Naive thymus-derived CD4-positive, alpha-beta T cell (primary cell): ENCODE results near the gene AOPEP. TPM values are rescaled to one million over a fixed set of nuclear protein-coding genes. Genes with fewer than 3 reads are reported as not detected.
A peak's percentile ranks its signal among the peaks of the same experiment; 100 is the strongest.

Source experiments
- ATAC-seq: fragments of 150-1000 bp; cut with Tn5 transposase; 2 replicates; pipeline ENCODE4 v1.10.0; 2021; ENCODE audit warnings: mild to moderate bottlenecking, moderate library complexity
- CTCF ChIA-PET: fragments of 350-600 bp; sonication (Branson Sonifier 250); formaldehyde crosslinking; loops from one replicate; lab custom pipeline; 2021; ENCODE audit warnings: antibody characterized with exemption; lab: Charles Lee
- POLR2A ChIA-PET: fragments of 350-600 bp; sonication (Branson Sonifier 250); formaldehyde crosslinking; loops from one replicate; lab custom pipeline; 2021; ENCODE audit warnings: antibody characterized with exemption, inconsistent platforms; lab: Charles Lee
- DNase-seq, 9 donors: peaks; one replicate each; pipeline versions ENCODE4 v3.0.0 to v3.0.0-alpha.2; 2020 to 2022; ENCODE audit warnings: mixed read lengths in 1 of 9
- H3K27ac ChIP-seq: one replicate; pipeline ENCODE4 v1.7.0; 2013; ENCODE audit warnings: mild to moderate bottlenecking, low read depth, low read length, moderate library complexity
- H3K27me3 ChIP-seq, 2 donors: one replicate each; pipeline ENCODE4 v1.7.0; 2013; ENCODE audit warnings: low read length in 2 of 2, mild to moderate bottlenecking in 2 of 2, moderate library complexity in 2 of 2; ENCODE audit not compliant: control insufficient read depth in 2 of 2, insufficient read depth in 2 of 2
- H3K36me3 ChIP-seq, 3 experiments: 1 replicate in 2 of 3; 2 replicates in 1 of 3; pipeline ENCODE4 v1.7.0; 2013; ENCODE audit warnings: low read length in 3 of 3, mild to moderate bottlenecking in 3 of 3, moderate library complexity in 1 of 3; ENCODE audit not compliant: insufficient read depth in 3 of 3, control insufficient read depth in 2 of 3
- H3K4me1 ChIP-seq, 2 donors: one replicate each; pipeline ENCODE4 v1.7.0; 2013; ENCODE audit warnings: low read length in 2 of 2, mild to moderate bottlenecking in 2 of 2, moderate library complexity in 1 of 2; ENCODE audit not compliant: control insufficient read depth in 2 of 2, insufficient read depth in 2 of 2
- H3K4me3 ChIP-seq: 2 replicates; pipeline ENCODE4 v1.7.0; 2013; ENCODE audit warnings: mild to moderate bottlenecking, low read length
- H3K9me3 ChIP-seq, 3 experiments: 1 replicate in 2 of 3; 2 replicates in 1 of 3; pipeline ENCODE4 v1.7.0; 2013; ENCODE audit warnings: low read length in 3 of 3; ENCODE audit not compliant: control insufficient read depth in 2 of 3
- H3K27ac Mint-ChIP-seq, 9 donors: one replicate each; pipeline ENCODE4 v1.8.0; 2020 to 2022; ENCODE audit warnings: mixed read lengths in 9 of 9, mild to moderate bottlenecking in 8 of 9, moderate library complexity in 5 of 9, inconsistent platforms in 2 of 9
- H3K27me3 Mint-ChIP-seq, 5 donors: one replicate each; pipeline ENCODE4 v1.8.0; 2021 to 2022; ENCODE audit warnings: mixed read lengths in 5 of 5, mild to moderate bottlenecking in 1 of 5
- H3K36me3 Mint-ChIP-seq, 5 donors: one replicate each; pipeline ENCODE4 v1.8.0; 2020 to 2022; ENCODE audit warnings: mixed read lengths in 5 of 5, mild to moderate bottlenecking in 3 of 5, inconsistent platforms in 1 of 5
- H3K4me1 Mint-ChIP-seq, 7 donors: one replicate each; pipeline ENCODE4 v1.8.0; 2020 to 2022; ENCODE audit warnings: mixed read lengths in 7 of 7, mild to moderate bottlenecking in 3 of 7, inconsistent platforms in 1 of 7
- H3K4me3 Mint-ChIP-seq, 10 donors: one replicate each; pipeline ENCODE4 v1.8.0; 2020 to 2022; ENCODE audit warnings: mild to moderate bottlenecking in 10 of 10, mixed read lengths in 10 of 10, moderate library complexity in 6 of 10, inconsistent platforms in 2 of 10
- H3K9me3 Mint-ChIP-seq, 11 donors: one replicate each; pipeline ENCODE4 v1.8.0; 2020 to 2022; ENCODE audit warnings: mixed read lengths in 11 of 11, mild to moderate bottlenecking in 4 of 11, inconsistent platforms in 1 of 11, moderate library complexity in 1 of 11
- intact Hi-C, 2 donors: fragments of 100-400 bp; cut with micrococcal nuclease; formaldehyde crosslinking; loops; one replicate each; pipeline ENCODE4 v1.15.1; 2023
- polyA plus RNA-seq, 2 donors: library from polyadenylated mRNA; unstranded; fragments of 300-500 nt; fragmentation: Illumina TruSeq; gene quantifications; one replicate each; pipeline ENCODE4 v1.2.3, GENCODE V29; 2021
- total RNA-seq, 6 experiments: library from RNA in 5 of 6; stranded (reverse) in 5 of 6; gene quantifications; 1 replicate in 5 of 6; 2 replicates in 1 of 6; pipeline ENCODE4 v1.2.3 and lab custom pipeline; 2021 to 2026

Gene AOPEP
- total and polyA plus RNA-seq, 7 experiments from 2014 or later: 5.7 to 19.0 (median 13.6) TPM

- intact Hi-C loops: no loop called here
- H3K9me3 ChIP-seq: no peaks in the 10 kb centered on the region
- no peaks in the 10 kb centered on the region for H3K36me3 ChIP-seq
- no peak overlapping the region for H3K4me3 Mint-ChIP-seq
- POLR2A ChIA-PET: no interaction called here
- no peak overlapping the region for H3K4me3 ChIP-seq
- no peak for ATAC-seq
- no peaks in the 10 kb centered on the region for H3K4me1 ChIP-seq
- no peaks in the 10 kb centered on the region for H3K27me3 ChIP-seq
- H3K9me3 Mint-ChIP-seq: no peaks in the 10 kb centered on the region
- H3K27ac ChIP-seq: no peak overlapping the region
- no peak overlapping the region for H3K27ac Mint-ChIP-seq
- no peaks in the 10 kb centered on the region for H3K4me1 Mint-ChIP-seq
- H3K36me3 Mint-ChIP-seq: peaks cover 0 to 6% (median 0%) of the 10 kb centered on the region in 5 donors
- CTCF ChIA-PET: no interaction called here
- peak in 1 of 9 donors; percentile 1 for DNase-seq
- H3K27me3 Mint-ChIP-seq: no peaks in the 10 kb centered on the region
These were observed 347.4 kb downstream of the AOPEP start for GRCh38 chr9:95073918-95074317.

GRCh38 chr9:95074632-95075031 is 348.1 kb downstream of the AOPEP start:
- Mint-ChIP-seq H3K27me3 (no peaks in the 10 kb centered on the region), H3K4me3 (no peak overlapping the region), H3K36me3 (peaks cover 0 to 7% (median 0%) of the 10 kb centered on the region in 5 donors), H3K4me1 (no peaks in the 10 kb centered on the region), H3K9me3 (no peaks in the 10 kb centered on the region), H3K27ac (no peak overlapping the region)
- DNase-seq: no peak
- no peak overlapping the region for H3K4me3 ChIP-seq
- ATAC-seq: no peak
- POLR2A ChIA-PET: no interaction called here
- intact Hi-C loops: no loop called here
- CTCF ChIA-PET: no interaction called here
- H3K27me3 ChIP-seq: no peaks in the 10 kb centered on the region
- no peaks in the 10 kb centered on the region for H3K9me3 ChIP-seq
- no peak overlapping the region for H3K27ac ChIP-seq
- H3K4me1 ChIP-seq: no peaks in the 10 kb centered on the region
- no peaks in the 10 kb centered on the region for H3K36me3 ChIP-seq

GRCh38 chr9:95075700-95076099 is 349.2 kb downstream of the AOPEP start:
- Histone ChIP-seq H3K9me3 (no peaks in the 10 kb centered on the region), H3K4me1 (no peaks in the 10 kb centered on the region), H3K4me3 (no peak overlapping the region), H3K27me3 (no peaks in the 10 kb centered on the region), H3K27ac (no peak overlapping the region), H3K36me3 (peaks cover 0 to under 1% (median 0%) of the 10 kb centered on the region in 3 experiments)
- intact Hi-C loops: no loop called here
- no peak overlapping the region for H3K4me3 Mint-ChIP-seq
- no peak for ATAC-seq
- ChIA-PET CTCF (interaction anchor here (0.5 kb wide), 1 partner anchor 46 kb away, joined by 3 read pairs; no protein-coding TSS in a partner anchor), POLR2A (no interaction called here)
- H3K27ac Mint-ChIP-seq: no peak overlapping the region
- no peaks in the 10 kb centered on the region for H3K4me1 Mint-ChIP-seq
- H3K9me3 Mint-ChIP-seq: no peaks in the 10 kb centered on the region
- peak in 1 of 9 donors; percentile 18 for DNase-seq
- H3K27me3 Mint-ChIP-seq: no peaks in the 10 kb centered on the region
- H3K36me3 Mint-ChIP-seq: peaks cover 0 to 9% (median 0%) of the 10 kb centered on the region in 5 donors

- Histone ChIP-seq H3K27ac (no peak overlapping the region), H3K9me3 (no peaks in the 10 kb centered on the region), H3K36me3 (peaks cover 0 to 11% (median 0%) of the 10 kb centered on the region in 3 experiments), H3K4me1 (no peaks in the 10 kb centered on the region), H3K27me3 (no peaks in the 10 kb centered on the region), H3K4me3 (no peak overlapping the region)
- H3K9me3 Mint-ChIP-seq: no peaks in the 10 kb centered on the region
- H3K4me3 Mint-ChIP-seq: no peak overlapping the region
- ATAC-seq: no peak
- DNase-seq: peak in 1 of 9 donors; percentile 3
- peak overlapping the region in 1 of 9 donors; percentile 21 for H3K27ac Mint-ChIP-seq
- intact Hi-C loops: no loop called here
- ChIA-PET CTCF (no interaction called here), POLR2A (no interaction called here)
- no peaks in the 10 kb centered on the region for H3K4me1 Mint-ChIP-seq
- no peaks in the 10 kb centered on the region for H3K27me3 Mint-ChIP-seq
- peaks cover 0 to 15% (median 3%) of the 10 kb centered on the region in 5 donors for H3K36me3 Mint-ChIP-seq
These were observed 350.2 kb downstream of the AOPEP start for GRCh38 chr9:95076696-95077052.

GRCh38 chr9:95077053-95077765 is 350.7 kb downstream of the AOPEP start:
- no peak overlapping the region for H3K4me3 ChIP-seq
- H3K4me1 ChIP-seq: no peaks in the 10 kb centered on the region
- H3K27me3 ChIP-seq: no peaks in the 10 kb centered on the region
- no peak for DNase-seq
- Mint-ChIP-seq H3K27ac (no peak overlapping the region), H3K9me3 (no peaks in the 10 kb centered on the region), H3K36me3 (peaks cover 0 to 20% (median 3%) of the 10 kb centered on the region in 5 donors), H3K27me3 (no peaks in the 10 kb centered on the region), H3K4me1 (no peaks in the 10 kb centered on the region), H3K4me3 (no peak overlapping the region)
- intact Hi-C loops: no loop called here
- H3K27ac ChIP-seq: no peak overlapping the region
- ChIA-PET CTCF (no interaction called here), POLR2A (no interaction called here)
- H3K36me3 ChIP-seq: peaks cover 0 to 11% (median 0%) of the 10 kb centered on the region in 3 experiments
- no peaks in the 10 kb centered on the region for H3K9me3 ChIP-seq
- ATAC-seq: no peak

- H3K27ac ChIP-seq: no peak overlapping the region
- H3K27me3 ChIP-seq: no peaks in the 10 kb centered on the region
- Mint-ChIP-seq H3K27ac (no peak overlapping the region), H3K27me3 (no peaks in the 10 kb centered on the region), H3K4me1 (no peaks in the 10 kb centered on the region), H3K4me3 (no peak overlapping the region), H3K9me3 (no peaks in the 10 kb centered on the region), H3K36me3 (peaks cover 0 to 26% (median 6%) of the 10 kb centered on the region in 5 donors)
- intact Hi-C loops: no loop called here
- H3K4me3 ChIP-seq: no peak overlapping the region
- ATAC-seq (no peak), DNase-seq (no peak)
- POLR2A ChIA-PET: no interaction called here
- H3K36me3 ChIP-seq: peaks cover 0 to 13% (median 0%) of the 10 kb centered on the region in 3 experiments
- no peaks in the 10 kb centered on the region for H3K9me3 ChIP-seq
- H3K4me1 ChIP-seq: no peaks in the 10 kb centered on the region
- CTCF ChIA-PET: no interaction called here
These were observed 351.4 kb downstream of the AOPEP start for GRCh38 chr9:95077766-95078370.
